Ammon's horn (tissue), 1 donor: ENCODE measurements around the gene FHIT.

Experiments used
- DNase-seq: peaks from one replicate; pipeline ENCODE4 v3.0.0-alpha.2; 2016; ENCODE audit warnings: low spot score

Gene FHIT

DNA sequence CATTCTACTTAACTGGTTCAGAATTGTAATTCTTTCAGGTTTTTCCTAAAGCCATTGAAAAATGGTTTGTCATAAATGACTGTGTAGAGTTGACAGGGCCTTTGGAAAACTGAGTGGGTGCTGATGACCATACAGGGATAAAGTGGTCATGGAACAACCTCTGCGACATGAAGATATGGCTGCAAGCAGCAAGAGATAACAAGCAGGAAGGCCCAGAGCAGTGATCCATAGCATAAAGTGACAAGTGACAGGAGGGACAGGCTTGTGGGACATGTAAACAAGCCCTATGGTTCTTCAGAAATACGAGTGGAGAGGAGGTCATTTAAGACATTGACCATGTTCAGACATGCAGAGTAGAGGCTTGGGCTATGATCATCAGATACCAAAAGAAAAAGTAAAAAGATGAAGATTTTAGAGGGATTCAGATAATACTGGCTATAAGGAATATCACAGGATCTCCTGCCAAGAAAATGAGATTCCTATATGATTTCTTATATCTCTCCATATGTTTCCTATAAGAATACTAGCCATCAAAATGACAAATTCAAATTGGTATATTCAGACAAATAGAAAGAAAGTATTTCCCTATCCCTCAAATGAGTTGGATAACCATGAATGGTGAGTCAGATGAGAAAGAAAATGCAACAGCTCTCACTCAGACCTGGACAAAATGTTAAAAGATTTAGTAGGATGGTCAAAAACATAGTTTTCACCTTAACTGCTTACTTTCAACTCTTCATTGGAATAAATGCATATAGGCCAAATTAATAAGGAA is 1373.8 kb downstream of the FHIT start:
- no peak for DNase-seq

- peak; percentile 68 for DNase-seq
Observed at GRCh38 chr3:59876533-59877062, 1374.7 kb downstream of the FHIT start.

- DNase-seq = peak; percentile 28
Observed at GRCh38 chr3:59873576-59874230, 1377.5 kb downstream of the FHIT start.

GRCh38 chr3:59872128-59872527 is 1379.1 kb downstream of the FHIT start:
- DNase-seq = no peak

- DNase-seq = no peak
Observed at GRCh38 chr3:59867185-59868002, 1383.9 kb downstream of the FHIT start.

DNA sequence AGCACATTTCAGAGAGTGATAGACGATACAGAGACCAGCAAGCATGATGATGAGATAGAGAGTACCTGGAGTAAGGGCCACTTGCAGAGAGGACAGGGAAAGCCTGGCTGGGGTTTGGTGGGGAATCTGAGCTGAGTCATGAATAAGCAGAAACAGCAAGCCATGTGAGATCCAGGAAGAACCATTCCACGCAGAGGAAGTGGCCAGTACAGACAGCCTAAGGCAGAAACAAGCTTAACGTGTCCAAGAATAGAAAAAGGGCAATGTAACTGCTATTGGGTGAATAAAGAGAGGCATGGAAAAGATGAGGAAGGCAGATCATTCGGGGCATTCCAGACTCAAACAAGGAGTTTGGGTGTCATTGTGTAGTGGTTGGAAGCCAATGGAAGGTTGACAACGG is 1385.2 kb downstream of the FHIT start:
- DNase-seq = peak; percentile 62

DNA sequence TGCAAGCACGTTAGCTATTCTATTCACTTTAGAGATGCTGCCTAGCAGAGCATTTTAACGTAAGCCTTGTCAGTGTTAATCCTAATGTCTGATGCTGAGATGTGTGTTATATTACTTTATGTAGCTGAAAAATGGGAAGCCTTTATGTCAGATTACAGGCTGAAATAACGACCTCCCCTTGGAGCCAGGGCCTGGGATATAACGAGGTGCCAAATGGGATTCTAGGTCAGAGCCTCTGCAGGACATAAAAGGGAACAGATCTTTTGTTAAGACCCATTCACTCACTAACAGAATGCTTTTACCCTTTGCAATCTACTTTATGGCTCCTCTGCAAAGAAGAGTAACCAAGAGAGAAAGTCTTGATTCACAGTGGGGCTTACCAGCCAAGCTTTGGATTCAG is 1385.9 kb downstream of the FHIT start:
- DNase-seq = no peak

DNA sequence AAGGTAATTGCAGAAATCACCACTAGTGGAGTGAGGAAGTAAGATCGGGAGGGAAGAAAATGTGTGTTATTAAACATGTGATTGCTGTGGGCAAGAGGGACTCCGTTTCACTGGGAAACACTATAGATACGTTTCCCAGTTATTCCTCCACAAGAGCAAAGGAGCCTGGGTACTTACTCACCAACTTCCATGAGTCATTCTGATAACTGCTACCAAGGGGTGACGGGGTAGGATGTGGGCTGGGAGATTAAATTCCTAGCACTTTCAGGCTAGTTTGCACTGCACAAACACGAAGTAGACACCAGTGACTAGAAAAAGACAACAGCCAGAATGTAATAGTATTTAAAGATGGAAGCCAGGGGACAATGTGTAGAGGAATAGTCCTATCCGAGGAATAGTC is 1388.6 kb downstream of the FHIT start:
- DNase-seq = no peak

GRCh38 chr3:59857589-59858346 is 1393.5 kb downstream of the FHIT start:
- peak; percentile 83 for DNase-seq

GRCh38 chr3:59856934-59857460 is 1394.3 kb downstream of the FHIT start:
- DNase-seq = no peak

DNA sequence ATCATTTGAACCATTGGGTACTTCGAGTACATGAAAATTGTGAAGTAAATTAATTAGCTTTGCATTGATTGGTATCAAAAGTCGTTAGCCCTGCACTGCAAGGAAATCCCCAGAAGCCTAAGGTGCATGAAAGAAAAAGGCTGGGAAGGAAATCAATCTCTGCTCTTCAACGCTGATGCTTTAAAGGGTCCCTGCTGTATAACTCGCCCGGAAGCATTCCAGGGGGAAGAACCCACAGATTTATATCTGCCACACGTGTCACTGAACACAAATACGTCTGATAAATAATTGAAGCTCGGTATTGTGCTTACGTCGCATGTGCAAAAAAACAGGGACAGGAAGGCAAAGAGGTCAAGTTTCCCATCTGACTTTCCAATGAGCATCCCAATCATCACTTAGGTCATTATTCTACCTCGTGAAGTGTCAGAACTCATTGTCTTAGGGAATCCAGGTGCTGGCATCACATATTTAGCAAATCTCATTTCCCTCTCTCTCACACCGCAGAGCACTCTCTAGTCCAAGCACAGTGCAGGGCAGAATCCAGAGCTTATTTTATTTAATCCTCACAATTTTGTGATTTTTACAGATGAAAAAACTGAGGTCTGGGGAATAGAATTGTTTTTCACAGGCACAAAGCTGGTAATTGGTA is 1397.1 kb downstream of the FHIT start:
- no peak for DNase-seq

- DNase-seq = no peak
Observed at GRCh38 chr3:59850417-59850816, 1400.8 kb downstream of the FHIT start.

DNA sequence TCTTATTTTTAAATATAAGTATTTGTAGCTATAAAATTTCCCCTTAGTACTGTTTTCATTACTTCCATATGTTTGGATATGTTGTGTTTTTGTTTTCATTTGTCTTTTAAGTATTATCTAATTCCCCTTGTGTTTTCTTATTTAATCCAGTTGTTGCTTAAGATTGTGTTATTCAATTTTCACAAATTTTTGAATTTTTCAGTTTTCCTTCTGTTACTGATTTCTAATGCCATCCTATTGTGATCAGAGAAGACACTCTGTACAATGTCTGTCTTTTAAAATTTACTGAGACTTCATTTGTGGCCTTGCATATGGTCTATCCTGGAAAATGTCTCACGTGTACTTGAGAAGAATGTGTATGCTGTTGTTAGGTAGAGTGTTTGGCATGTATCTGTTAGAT is 1405.9 kb downstream of the FHIT start:
- DNase-seq = no peak

DNA sequence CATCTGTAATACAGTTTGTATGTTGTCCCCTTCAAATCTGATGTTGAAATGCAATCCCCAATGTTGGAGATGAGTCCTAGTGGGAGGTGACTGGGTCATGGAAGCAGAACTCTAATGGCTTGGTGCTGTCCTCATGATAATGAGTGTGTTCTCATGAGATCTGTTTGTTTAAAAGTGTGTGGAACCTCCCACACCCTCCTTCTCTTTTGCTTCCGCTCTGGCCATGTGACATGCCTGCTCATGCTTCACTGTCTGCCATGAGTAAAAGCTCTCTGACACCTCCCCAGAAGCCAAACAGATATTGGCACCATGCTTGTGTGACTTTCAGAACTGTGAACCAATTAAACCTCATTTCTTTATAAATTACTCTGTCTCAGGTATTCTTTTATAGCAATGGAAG is 1407.4 kb downstream of the FHIT start:
- DNase-seq = no peak

- peak; percentile 30 for DNase-seq
Observed at GRCh38 chr3:59839810-59840515, 1411.3 kb downstream of the FHIT start.

DNA sequence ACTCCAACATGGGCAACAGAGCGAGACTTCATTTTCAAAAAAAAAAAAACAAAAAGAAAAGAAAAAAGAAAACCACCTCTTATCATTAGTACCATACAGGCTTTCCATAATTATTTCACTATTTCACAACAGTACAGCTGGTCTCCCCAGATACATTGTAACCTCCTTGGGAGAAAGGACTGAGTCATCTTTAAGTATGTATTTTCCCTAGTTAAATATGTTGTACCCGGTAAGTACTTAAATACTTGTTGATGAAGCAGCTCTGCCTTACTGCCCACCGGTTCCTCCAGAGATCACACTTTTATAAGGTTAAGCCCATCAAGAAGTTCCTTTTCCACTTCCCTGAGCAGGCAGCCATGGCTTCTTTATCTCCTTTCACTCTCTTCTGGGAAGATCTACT is 1412.0 kb downstream of the FHIT start:
- no peak for DNase-seq

DNA sequence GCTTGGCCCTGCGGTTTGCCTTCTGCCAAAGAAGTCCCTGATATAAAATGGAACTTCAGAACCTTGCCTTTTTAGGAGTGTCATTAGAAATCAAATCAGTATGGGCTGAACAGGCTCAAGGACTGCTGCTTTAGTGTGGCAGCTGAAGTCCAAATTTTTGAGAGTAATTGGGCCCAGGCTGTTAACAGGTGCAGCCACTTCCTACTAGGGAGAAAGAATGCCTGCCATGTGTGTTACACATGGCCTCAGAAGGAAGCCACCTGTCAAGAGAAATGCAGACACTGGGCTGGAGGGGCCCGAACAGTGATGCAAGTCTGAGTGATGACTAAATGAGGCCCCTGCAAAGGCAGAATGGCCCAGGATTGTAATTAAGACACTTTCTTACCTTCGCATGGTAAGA is 1414.7 kb downstream of the FHIT start:
- no peak for DNase-seq

GRCh38 chr3:59832702-59833101 is 1418.5 kb downstream of the FHIT start:
- DNase-seq = no peak

DNA sequence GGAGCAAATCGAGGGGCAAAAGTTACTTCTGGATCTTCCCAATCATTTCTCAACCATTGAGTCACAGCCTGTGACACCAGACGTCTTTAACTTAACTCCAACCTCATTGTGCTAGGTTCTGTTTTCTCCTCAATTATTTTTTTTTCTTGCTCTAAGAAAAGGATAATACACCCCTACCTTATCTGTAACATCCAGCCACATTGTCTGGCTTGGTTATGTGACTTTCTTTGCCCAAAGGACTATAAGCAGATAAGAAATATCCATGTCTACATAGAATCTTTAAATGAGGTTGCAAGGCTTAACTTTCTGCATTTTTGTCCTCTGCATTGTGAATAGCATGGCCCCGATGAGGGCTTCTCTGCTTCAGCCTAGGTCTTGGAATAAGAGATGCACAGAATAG is 1419.0 kb downstream of the FHIT start:
- no peak for DNase-seq

- no peak for DNase-seq
Observed at GRCh38 chr3:59831394-59831793, 1419.9 kb downstream of the FHIT start.
